Thyroid gland (tissue), 4 donors: Measurements from ENCODE around the gene LRMDA. TPM values are rescaled to one million over a fixed set of nuclear protein-coding genes. Genes with fewer than 3 reads are reported as not detected.

Experiments used
- DNase-seq, 2 donors: peaks; one replicate each; pipeline ENCODE4 v3.0.0-alpha.2; 2019
- H3K27ac ChIP-seq, 3 donors: fragments of 200-600 bp; sonication (generic); 1 replicate in 2 of 3; 2 replicates in 1 of 3; pipeline ENCODE4 v1.5.1; 2016 to 2019; ENCODE audit warnings: mild to moderate bottlenecking in 1 of 3, moderate library complexity in 1 of 3
- H3K27me3 ChIP-seq: fragments of 200-600 bp; sonication (generic); one replicate; pipeline ENCODE4 v1.5.1; 2019
- H3K36me3 ChIP-seq, 2 donors: fragments of 200-600 bp; sonication (generic); one replicate each; pipeline ENCODE4 v1.5.1; 2016 to 2019
- H3K4me1 ChIP-seq, 2 donors: fragments of 200-600 bp; sonication (generic); one replicate each; pipeline ENCODE4 v1.5.1; 2017 to 2019
- H3K4me3 ChIP-seq, 3 donors: fragments of 200-600 bp; sonication (generic); replicated peaks in 1 of 3; 1 replicate in 2 of 3; 2 replicates in 1 of 3; pipeline ENCODE4 v1.5.1; 2016; ENCODE audit warnings: mild to moderate bottlenecking in 1 of 3
- H3K9me3 ChIP-seq: fragments of 200-600 bp; sonication (generic); one replicate; pipeline ENCODE4 v1.5.1; 2017
- CTCF ChIP-seq, 6 experiments: fragments of 200-600 bp in 3 of 6; fragments of 450-650 bp in 3 of 6; sonication (generic) in 3 of 6; IDR thresholded peaks; one replicate each; pipeline ENCODE4 v1.5.1; 2016 to 2019; ENCODE audit warnings: antibody characterized with exemption in 6 of 6, mild to moderate bottlenecking in 2 of 6, inconsistent platforms in 1 of 6, moderate library complexity in 1 of 6
- POLR2A ChIP-seq, 2 donors: fragments of 450-650 bp; IDR thresholded peaks; one replicate each; pipeline ENCODE4 v1.6.1; 2017; ENCODE audit warnings: antibody characterized with exemption in 2 of 2, mild to moderate bottlenecking in 2 of 2, moderate library complexity in 1 of 2
- WGBS, 2 donors: methylation state at CpG; one replicate each; pipeline ENCODE4 v1.1.5; 2017; 5-methylcytosine and 5-hydroxymethylcytosine counted together
- intact Hi-C: fragments of 100-400 bp; cut with DNase I; formaldehyde crosslinking; loops from one replicate; pipeline ENCODE4 v1.15.1; 2023
- total RNA-seq, 4 donors: library from RNA; depleted of rRNA; stranded (reverse); fragments of >200 nt; gene quantifications; one replicate each; pipeline ENCODE4 v1.2.3, GENCODE V29; 2016

LRMDA gene
- total RNA-seq, 4 donors from 2014 or later: 16.5 to 31.7 (median 23.2) TPM

- no peak overlapping the region for H3K27ac ChIP-seq
- H3K4me3 ChIP-seq: no peak overlapping the region
- H3K36me3 ChIP-seq: no peaks in the 10 kb centered on the region
- TF ChIP-seq CTCF (IDR thresholded peaks at IDR 0.05) (no peak), POLR2A (IDR thresholded peaks at IDR 0.05) (no peak)
- no peaks in the 10 kb centered on the region for H3K9me3 ChIP-seq
- 90 to 94% methylated on average over 8 of the region's 8 CpGs for WGBS, 2 donors
- intact Hi-C loops: no loop called here
- no peak for DNase-seq
- peaks cover 23 to 30% of the 10 kb centered on the region in 2 donors for H3K4me1 ChIP-seq
- H3K27me3 ChIP-seq: no peaks in the 10 kb centered on the region
Observed at GRCh38 chr10:75434291-75434690, 2.9 kb downstream of the LRMDA start.

GRCh38 chr10:75435291-75435690 lies 3.9 kb downstream of the LRMDA start:
- no peak for TF ChIP-seq POLR2A (IDR thresholded peaks at IDR 0.05)
- no peak for TF ChIP-seq CTCF (IDR thresholded peaks at IDR 0.05)
- Histone ChIP-seq H3K27me3 (no peaks in the 10 kb centered on the region), H3K36me3 (no peaks in the 10 kb centered on the region), H3K9me3 (no peaks in the 10 kb centered on the region), H3K27ac (no peak overlapping the region), H3K4me3 (no peak overlapping the region), H3K4me1 (peaks cover 18 to 23% of the 10 kb centered on the region in 2 donors)
- DNase-seq: no peak
- intact Hi-C loops: no loop called here
- 39 to 42% methylated on average over 2 of the region's 2 CpGs for WGBS, 2 donors

DNA sequence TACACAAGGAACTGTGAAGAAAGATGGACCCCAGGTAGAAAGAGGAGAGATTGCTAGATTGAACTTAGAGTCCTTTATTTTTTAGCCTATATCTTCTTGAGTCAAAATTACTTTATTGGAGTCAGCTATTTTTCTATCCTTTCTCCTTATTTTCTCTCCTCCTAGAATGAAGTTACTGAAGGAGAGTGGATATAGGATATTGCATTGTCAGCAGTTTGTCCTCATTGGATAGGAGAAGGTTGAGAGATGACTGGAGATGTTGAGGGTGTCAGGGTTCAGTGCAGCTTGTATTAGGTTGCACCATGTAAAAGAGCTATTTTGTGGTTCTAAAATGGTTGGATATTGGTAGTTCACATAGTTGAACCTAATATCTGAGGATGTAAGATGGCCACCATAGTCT lies 5.5 kb downstream of the LRMDA start:
- Histone ChIP-seq H3K4me1 (peaks cover 12 to 14% of the 10 kb centered on the region in 2 donors), H3K36me3 (no peaks in the 10 kb centered on the region), H3K27me3 (no peaks in the 10 kb centered on the region), H3K9me3 (no peaks in the 10 kb centered on the region), H3K27ac (no peak overlapping the region), H3K4me3 (no peak overlapping the region)
- intact Hi-C loops: no loop called here
- no peak for DNase-seq
- TF ChIP-seq CTCF (IDR thresholded peaks at IDR 0.05) (no peak), POLR2A (IDR thresholded peaks at IDR 0.05) (no peak)

GRCh38 chr10:75437693-75438092 lies 6.3 kb downstream of the LRMDA start:
- Histone ChIP-seq H3K4me3 (no peak overlapping the region), H3K27me3 (no peaks in the 10 kb centered on the region), H3K4me1 (peaks cover 7% of the 10 kb centered on the region in 2 donors), H3K27ac (no peak overlapping the region), H3K9me3 (no peaks in the 10 kb centered on the region), H3K36me3 (no peaks in the 10 kb centered on the region)
- intact Hi-C loops: no loop called here
- DNase-seq: no peak
- TF ChIP-seq POLR2A (IDR thresholded peaks at IDR 0.05) (no peak), CTCF (IDR thresholded peaks at IDR 0.05) (no peak)
- 96 to 100% methylated on average over 3 of the region's 3 CpGs for WGBS, 2 donors

- TF ChIP-seq POLR2A (IDR thresholded peaks at IDR 0.05) (no peak), CTCF (IDR thresholded peaks at IDR 0.05) (no peak)
Observed at GRCh38 chr10:75438275-75438674, 6.9 kb downstream of the LRMDA start.

More at GRCh38 chr10:75438275-75438674, 6.9 kb downstream of the LRMDA start:
- 85 to 88% methylated on average over 3 of the region's 3 CpGs for WGBS, 2 donors
- intact Hi-C loops: no loop called here
- peak overlapping the region; percentile 1 to 9 (median 3) for H3K27ac ChIP-seq
- no peak overlapping the region for H3K4me3 ChIP-seq
- no peaks in the 10 kb centered on the region for H3K27me3 ChIP-seq
- H3K4me1 ChIP-seq: peaks cover 4 to 7% of the 10 kb centered on the region in 2 donors
- H3K9me3 ChIP-seq: no peaks in the 10 kb centered on the region
- no peaks in the 10 kb centered on the region for H3K36me3 ChIP-seq
- DNase-seq: peak; percentile 12 to 36
